ENCODE measurements around the gene TMEM252. TPM values are rescaled to one million over a fixed set of nuclear protein-coding genes. Genes with fewer than 3 reads are reported as not detected.

TMEM252 gene
- total RNA-seq, 2 experiments from 2014 or later, result not detected

DNA sequence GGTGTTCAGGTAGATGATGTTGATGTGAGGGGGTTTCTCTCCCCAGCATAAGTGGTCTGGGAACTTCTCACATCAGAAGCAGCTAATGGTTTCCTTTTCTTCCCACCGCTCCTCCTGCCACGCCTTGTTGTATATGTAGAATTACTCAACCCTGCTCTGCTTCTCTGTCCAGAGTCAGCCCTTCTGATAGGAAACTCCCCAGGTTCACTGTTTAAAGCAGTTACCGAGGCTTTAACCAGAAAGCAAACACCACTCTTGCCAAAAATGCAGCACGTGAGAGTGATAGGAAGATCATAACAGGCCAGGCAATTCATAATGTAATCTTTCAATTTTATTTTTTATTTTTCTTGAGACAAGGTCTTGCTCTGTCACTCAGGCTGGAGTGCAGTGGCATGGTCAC is 10.5 kb upstream of the TMEM252 start:
- no peaks in the 10 kb centered on the region for H3K9me3 Mint-ChIP-seq
- no peaks in the 10 kb centered on the region for H3K36me3 Mint-ChIP-seq
- H3K4me1 Mint-ChIP-seq, result peaks cover 6% of the 10 kb centered on the region
- no peak for DNase-seq
- H3K27ac Mint-ChIP-seq, result no peak overlapping the region
- peaks cover 21% of the 10 kb centered on the region for H3K27me3 Mint-ChIP-seq
- no peak overlapping the region for H3K4me3 Mint-ChIP-seq

DNA sequence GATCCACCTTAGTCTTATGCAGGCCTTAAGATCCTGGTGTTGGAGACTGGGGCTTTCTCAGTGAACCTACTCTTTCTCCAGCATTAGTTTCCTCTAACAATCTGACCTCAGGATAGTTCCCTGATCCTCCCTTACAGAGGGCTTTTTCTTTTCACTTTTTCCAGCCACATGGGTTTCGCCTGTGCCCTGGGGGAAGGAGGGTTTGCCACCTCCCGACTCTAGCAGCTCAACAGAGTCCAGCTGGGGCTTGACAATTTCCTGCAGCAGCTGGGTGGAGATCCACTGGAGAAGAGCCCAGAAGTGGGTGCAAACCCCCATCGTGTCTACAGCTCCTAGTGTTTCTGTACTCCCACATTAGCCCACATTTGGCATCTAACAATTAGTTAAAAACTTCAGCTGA is 7.6 kb upstream of the TMEM252 start:
- Mint-ChIP-seq H3K27ac (no peak overlapping the region), H3K4me3 (no peak overlapping the region), H3K4me1 (peaks cover 6% of the 10 kb centered on the region), H3K9me3 (no peaks in the 10 kb centered on the region), H3K27me3 (peaks cover 37% of the 10 kb centered on the region), H3K36me3 (no peaks in the 10 kb centered on the region)
- no peak for DNase-seq

DNA sequence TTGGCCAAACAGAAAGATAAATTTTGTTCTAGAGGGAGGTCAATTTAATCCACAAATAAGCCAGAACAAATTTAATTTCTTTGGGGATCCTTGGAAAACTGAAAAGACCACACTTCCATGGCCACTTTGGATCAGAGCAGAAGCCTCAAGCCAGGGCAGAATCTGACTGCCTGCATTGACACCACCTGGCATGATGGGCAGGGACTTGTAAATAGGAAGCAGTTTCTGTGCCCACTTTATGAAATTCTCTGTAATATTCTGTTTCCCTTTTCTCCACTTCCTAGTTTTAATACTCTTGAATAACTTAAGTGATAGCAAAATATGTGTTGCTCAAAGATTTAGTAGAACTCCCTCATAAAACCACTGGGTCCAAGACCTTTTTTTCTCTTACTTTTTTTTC is 6.7 kb upstream of the TMEM252 start:
- no peak for DNase-seq

DNA sequence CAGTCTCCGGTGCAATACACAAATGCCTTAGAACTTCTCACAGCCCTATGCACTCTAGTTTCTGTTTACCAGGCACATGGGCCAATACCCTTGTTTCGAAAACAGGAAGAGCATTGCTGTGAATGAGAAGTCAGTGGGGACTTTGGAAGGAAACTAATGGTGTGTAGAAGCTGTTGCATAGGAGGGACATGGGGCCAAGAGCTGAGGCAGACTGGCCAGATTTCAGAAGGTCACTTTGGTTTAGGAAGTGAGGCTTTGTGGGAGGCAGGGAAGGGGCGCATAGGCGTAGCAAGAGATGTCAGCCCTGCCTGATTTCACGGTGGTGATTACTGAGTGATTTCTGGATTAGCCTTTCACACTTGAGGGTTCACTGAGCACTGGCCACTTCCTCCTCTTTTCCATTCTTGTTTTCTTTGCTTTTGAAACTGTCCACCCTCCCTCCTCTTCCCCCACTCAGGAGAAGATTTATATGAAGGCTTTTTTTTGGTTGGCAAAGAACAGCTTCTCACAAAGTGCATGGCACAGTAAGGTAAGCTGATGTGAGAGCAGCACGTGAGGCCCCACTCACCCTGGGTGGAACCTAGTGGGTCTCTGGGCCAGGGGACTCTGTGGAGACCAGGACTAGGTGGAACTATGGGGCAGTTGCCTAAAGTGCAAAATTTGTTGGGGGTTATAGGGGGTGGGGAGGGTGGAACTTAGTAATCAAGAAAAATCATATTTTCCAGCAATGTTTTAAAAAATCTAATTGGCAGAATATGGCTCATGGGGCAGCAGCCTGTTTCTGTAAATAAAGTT is 6.1 kb upstream of the TMEM252 start:
- Mint-ChIP-seq H3K4me3 (no peak overlapping the region), H3K27ac (no peak overlapping the region), H3K4me1 (peaks cover 6% of the 10 kb centered on the region)

More for the DNA sequence above, 6.7 kb upstream of the TMEM252 start:
- Mint-ChIP-seq H3K9me3 (no peaks in the 10 kb centered on the region), H3K27me3 (peaks cover 40% of the 10 kb centered on the region), H3K4me3 (no peak overlapping the region), H3K27ac (no peak overlapping the region), H3K36me3 (no peaks in the 10 kb centered on the region), H3K4me1 (peaks cover 6% of the 10 kb centered on the region)

DNA sequence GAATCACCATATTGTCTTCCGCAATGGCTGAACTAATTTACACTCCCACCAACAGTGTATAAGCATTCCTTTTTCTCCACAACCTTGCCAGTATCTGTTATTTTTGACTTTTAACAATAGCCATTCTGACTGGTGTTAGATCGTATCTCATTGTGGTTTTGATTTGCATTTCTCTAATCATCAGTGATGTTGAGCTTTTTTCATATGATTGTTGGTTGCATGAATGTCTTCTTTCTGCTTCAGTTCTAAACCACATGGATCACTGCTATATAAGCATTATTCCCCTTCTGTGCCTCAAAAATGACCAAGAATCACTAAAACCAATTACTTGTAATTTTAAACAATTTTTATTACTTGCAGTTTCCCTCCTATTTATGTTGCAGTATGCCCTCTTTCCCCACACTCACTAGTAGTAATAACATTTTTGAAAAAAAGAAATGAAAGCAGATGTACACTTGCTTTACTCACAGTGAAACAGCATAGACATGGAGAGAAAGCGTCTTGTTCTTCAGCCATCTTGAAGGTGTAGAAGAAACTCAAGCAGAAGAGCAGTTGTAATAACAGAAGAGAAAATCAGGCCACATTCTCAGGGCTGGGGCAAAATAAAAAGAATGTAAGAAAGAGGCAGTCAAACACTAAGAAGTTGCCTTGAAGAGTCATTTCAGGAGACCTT is 4.5 kb upstream of the TMEM252 start:
- H3K27me3 Mint-ChIP-seq, result peaks cover 35% of the 10 kb centered on the region
- peaks cover 6% of the 10 kb centered on the region for H3K4me1 Mint-ChIP-seq
- H3K36me3 Mint-ChIP-seq, result no peaks in the 10 kb centered on the region
- no peaks in the 10 kb centered on the region for H3K9me3 Mint-ChIP-seq
- no peak overlapping the region for H3K27ac Mint-ChIP-seq
- no peak for DNase-seq
- H3K4me3 Mint-ChIP-seq, result no peak overlapping the region

More for the DNA sequence above, 6.1 kb upstream of the TMEM252 start:
- no peak for DNase-seq
- H3K27me3 Mint-ChIP-seq, result peaks cover 40% of the 10 kb centered on the region
- no peaks in the 10 kb centered on the region for H3K36me3 Mint-ChIP-seq
- H3K9me3 Mint-ChIP-seq, result no peaks in the 10 kb centered on the region

DNA sequence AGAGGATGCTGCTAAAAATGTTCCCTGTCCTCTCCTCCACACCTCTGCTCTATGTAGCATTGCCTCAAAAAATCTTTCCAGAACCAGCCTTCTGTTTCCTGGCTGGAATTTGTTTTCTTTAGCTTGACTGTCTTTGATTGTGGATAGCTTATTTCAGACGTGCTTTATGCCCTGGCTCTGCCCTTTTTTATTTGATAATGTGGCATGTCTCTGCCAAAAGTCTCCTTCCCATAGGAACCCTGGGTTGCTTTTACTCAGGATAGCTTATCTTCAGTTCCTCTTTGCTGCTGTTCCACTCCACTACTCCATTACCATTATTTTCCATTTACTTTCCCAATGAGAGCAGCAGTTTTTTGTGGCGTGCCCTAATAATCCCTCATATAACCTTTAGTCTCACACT is 885 bp upstream of the TMEM252 start:
- H3K4me1 Mint-ChIP-seq, result peaks cover 3% of the 10 kb centered on the region
- no peaks in the 10 kb centered on the region for H3K36me3 Mint-ChIP-seq
- H3K4me3 Mint-ChIP-seq, result no peak overlapping the region
- no peaks in the 10 kb centered on the region for H3K9me3 Mint-ChIP-seq
- DNase-seq, result no peak
- H3K27ac Mint-ChIP-seq, result no peak overlapping the region
- H3K27me3 Mint-ChIP-seq, result peaks cover 22% of the 10 kb centered on the region

DNA sequence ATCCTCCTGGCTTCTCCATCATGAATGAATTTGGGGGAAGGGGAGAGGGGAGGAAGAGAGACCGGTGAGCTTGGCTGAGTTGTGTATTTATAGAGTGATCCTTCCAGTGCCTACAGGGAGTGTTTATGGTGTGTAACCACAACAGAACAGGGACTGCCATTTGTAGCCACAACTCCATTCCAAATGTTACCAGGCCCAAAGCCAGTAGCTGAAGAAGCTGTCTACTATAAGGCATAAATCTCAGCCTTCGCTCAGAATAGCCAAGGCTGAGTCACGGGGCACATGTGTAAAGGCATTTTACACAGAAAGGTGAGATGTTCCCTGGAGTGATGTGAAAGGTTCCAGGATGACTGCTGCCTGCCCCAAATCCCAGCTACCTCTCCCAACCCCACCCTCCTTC is 2.5 kb downstream of the TMEM252 start:
- no peak for DNase-seq
- H3K27me3 Mint-ChIP-seq, result peaks cover 5% of the 10 kb centered on the region
- H3K9me3 Mint-ChIP-seq, result no peaks in the 10 kb centered on the region
- no peak overlapping the region for H3K27ac Mint-ChIP-seq
- H3K4me3 Mint-ChIP-seq, result no peak overlapping the region
- no peaks in the 10 kb centered on the region for H3K4me1 Mint-ChIP-seq
- H3K36me3 Mint-ChIP-seq, result no peaks in the 10 kb centered on the region

DNA sequence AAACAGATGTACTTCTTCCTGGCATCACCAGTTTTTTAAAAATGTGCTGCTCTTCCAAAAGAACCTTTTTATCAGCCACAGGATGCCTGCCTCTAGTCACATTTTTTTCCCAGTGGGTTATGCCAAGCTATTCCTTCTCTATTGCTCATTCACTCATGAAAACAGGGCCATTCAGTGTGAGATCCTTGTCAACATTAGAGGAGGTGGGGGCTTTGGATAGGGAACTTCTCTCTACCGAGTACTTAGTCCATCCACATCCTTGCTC is 3.1 kb downstream of the TMEM252 start:
- Mint-ChIP-seq H3K27ac (no peak overlapping the region), H3K4me3 (no peak overlapping the region), H3K27me3 (peaks cover 3% of the 10 kb centered on the region), H3K4me1 (no peaks in the 10 kb centered on the region), H3K36me3 (no peaks in the 10 kb centered on the region), H3K9me3 (no peaks in the 10 kb centered on the region)
- DNase-seq, result no peak

DNA sequence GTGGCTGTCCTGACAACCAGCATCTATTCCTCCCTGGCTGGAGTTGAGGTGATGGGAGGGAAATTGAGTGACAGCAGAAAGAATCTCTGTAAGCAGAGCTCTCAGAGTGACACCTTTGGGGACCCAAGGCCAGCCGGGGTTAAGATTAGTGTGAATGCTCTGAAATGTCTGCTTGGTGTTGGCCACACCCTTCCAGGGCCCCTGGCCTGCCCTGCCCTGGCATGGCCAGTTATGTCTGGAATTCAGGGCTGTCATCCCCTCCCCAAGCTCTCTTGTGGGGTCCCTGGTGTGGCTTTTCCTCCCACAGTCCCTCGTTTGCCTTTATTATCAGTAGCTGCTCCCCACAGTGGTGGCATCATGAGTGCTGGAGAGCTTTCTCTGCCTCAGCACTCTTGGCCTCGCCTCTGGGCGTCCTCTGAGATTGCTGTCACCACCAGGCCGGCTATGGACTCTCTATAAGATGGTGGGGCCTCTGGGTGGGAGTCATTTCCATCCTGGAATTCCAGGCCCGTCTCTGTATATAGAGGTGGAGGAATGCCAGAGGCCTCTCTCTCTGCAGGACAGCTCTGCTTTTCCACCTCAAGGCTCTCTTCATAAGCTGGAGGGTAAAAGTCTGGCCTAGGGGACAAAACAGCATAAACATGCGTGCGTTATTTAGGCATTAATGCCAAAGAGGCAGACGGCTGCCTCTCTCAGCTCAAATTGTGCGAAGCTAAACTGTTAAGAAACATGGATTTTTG is 3.6 kb downstream of the TMEM252 start:
- H3K27me3 Mint-ChIP-seq, result peaks cover 3% of the 10 kb centered on the region
- H3K4me1 Mint-ChIP-seq, result no peaks in the 10 kb centered on the region
- no peak for DNase-seq
- H3K27ac Mint-ChIP-seq, result no peak overlapping the region
- no peak overlapping the region for H3K4me3 Mint-ChIP-seq
- H3K36me3 Mint-ChIP-seq, result no peaks in the 10 kb centered on the region
- H3K9me3 Mint-ChIP-seq, result no peaks in the 10 kb centered on the region

DNA sequence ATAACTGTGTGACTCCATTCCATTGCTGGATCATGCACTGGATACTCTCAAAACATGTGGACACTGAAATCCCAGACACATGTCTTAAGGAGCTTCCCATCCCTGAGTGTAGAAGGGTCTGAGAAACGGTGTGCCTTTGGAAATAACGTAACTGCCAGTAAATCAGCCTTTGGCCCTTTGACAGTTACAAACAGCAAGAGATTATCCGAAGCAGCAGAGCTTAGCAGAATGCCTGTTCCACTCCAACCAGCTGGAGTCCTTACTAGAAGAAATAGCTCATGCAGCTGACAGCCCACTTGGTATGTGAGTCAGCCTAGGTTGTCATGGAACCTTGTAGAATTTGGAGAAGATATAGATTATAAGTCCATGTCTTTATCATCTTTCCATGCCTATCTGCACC is 7.0 kb downstream of the TMEM252 start:
- peaks cover 14% of the 10 kb centered on the region for H3K27me3 Mint-ChIP-seq
- no peaks in the 10 kb centered on the region for H3K36me3 Mint-ChIP-seq
- no peak for DNase-seq
- H3K9me3 Mint-ChIP-seq, result no peaks in the 10 kb centered on the region
- no peak overlapping the region for H3K4me3 Mint-ChIP-seq
- H3K4me1 Mint-ChIP-seq, result no peaks in the 10 kb centered on the region
- H3K27ac Mint-ChIP-seq, result no peak overlapping the region

DNA sequence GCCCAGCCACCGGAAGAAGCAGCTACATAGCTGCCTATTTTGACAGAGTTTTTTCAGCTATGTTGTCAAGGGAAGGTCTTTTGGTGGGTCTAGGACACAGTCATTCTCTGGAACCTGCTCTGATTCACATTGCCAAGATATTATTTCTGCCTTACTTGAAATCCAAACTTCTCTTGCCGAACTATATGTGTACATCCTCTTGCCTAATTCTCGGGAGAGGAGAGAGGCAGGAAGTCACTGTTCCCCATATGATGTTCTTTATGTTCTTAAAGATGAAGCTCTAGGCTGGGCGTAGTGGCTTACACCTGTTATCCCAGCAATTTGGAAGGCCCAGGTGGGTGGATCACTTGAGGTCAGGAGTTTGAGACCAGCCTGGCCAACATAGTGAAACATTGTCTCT is 8.6 kb downstream of the TMEM252 start:
- Mint-ChIP-seq H3K36me3 (no peaks in the 10 kb centered on the region), H3K4me1 (no peaks in the 10 kb centered on the region), H3K4me3 (no peak overlapping the region), H3K9me3 (no peaks in the 10 kb centered on the region), H3K27ac (no peak overlapping the region), H3K27me3 (peaks cover 11% of the 10 kb centered on the region)
- no peak for DNase-seq

DNA sequence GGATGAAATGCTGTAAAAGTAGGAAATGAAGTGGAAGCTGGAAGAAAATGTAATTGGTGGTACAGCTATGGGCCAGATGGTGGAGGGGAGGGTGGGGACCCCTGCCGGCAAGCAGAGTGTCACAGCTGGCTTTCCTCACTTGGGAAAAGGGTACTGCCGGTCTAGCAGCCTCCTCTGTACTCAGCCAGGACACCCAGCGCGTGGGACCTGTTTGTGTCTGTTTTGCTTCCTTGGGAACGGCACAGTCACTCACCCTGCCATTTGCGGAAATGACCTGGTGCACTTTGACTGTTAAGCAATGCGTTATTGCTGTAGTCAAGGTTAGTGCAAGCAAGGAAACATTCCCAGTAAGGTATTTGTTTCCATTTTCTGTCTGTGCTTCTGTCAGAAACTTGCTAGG is 10.1 kb downstream of the TMEM252 start:
- Mint-ChIP-seq H3K4me3 (no peak overlapping the region), H3K36me3 (no peaks in the 10 kb centered on the region), H3K27me3 (peaks cover 11% of the 10 kb centered on the region), H3K9me3 (no peaks in the 10 kb centered on the region), H3K4me1 (no peaks in the 10 kb centered on the region), H3K27ac (no peak overlapping the region)
- no peak for DNase-seq

DNA sequence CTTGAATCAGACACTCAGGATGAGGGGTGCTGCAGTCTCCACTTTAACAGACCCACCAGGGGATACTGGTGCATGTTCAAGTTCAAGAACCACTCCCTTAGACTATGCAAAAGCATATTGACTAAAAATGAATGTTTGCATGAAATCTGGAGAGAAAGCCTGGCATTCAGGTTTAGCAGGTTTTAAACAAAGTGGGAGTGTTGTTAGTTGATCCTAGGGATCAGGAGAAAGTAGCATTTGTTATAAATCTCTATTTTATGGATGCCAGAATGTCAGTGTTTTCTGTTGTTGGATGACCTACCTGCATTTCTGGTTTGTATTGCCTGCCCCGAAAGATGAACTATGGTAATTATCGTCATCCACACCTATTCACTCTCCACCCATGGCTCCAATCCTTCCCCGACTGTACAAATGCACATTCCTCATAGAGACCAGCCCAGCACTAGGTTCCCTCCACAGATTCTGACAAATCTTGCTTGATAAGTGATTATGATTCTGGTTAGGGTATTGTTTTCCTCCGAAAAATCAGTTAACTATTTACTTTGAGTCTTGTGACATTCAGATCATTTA is 17.2 kb downstream of the TMEM252 start:
- Mint-ChIP-seq H3K4me3 (no peak overlapping the region), H3K36me3 (no peaks in the 10 kb centered on the region), H3K27me3 (peaks cover 17% of the 10 kb centered on the region), H3K4me1 (no peaks in the 10 kb centered on the region), H3K9me3 (peaks cover 3% of the 10 kb centered on the region), H3K27ac (no peak overlapping the region)
- DNase-seq, result no peak

DNA sequence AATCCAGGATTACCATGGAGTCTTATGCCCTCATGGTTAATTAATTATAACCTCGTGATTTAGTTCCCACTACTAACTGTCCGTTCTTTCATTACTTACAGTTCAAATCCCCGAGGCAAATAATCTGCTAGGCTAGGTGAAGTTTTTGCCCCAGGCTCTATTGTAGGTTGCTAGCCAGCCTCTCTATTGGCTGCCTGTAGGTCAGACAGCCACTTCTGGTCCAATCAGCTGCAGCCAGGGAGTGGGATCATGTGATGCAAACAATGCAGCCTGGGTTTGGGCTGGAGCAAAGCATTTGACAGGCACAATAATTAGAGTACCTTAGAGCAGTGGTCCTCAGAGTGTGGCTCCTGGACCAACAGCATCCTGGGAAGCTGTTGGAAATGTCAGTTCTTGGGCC is 17.7 kb downstream of the TMEM252 start:
- Mint-ChIP-seq H3K27me3 (peaks cover 22% of the 10 kb centered on the region), H3K36me3 (no peaks in the 10 kb centered on the region), H3K27ac (no peak overlapping the region), H3K4me1 (no peaks in the 10 kb centered on the region), H3K9me3 (peaks cover 7% of the 10 kb centered on the region), H3K4me3 (no peak overlapping the region)
- no peak for DNase-seq

DNA sequence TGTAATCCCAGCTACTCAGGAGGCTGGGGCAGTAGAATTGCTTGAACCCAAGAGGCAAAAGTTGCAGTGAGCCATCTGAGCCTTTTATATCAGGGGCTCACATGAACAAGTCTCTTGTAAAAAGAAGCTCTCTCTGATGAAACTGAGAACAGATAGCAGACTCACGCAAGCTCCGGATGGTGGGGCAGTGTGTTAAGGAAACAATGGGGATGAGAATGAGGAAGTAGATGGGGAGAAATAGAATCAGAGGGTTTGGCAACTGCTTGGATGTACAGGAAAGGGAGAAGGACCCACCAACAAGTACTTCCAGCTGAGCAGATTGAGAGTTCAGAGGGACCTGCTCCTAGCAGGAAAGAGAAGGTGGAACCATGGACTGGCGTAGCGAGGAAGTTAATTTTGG is 18.6 kb downstream of the TMEM252 start:
- H3K4me3 Mint-ChIP-seq, result no peak overlapping the region
- H3K27me3 Mint-ChIP-seq, result peaks cover 28% of the 10 kb centered on the region
- no peaks in the 10 kb centered on the region for H3K36me3 Mint-ChIP-seq
- H3K27ac Mint-ChIP-seq, result no peak overlapping the region
- peaks cover 7% of the 10 kb centered on the region for H3K9me3 Mint-ChIP-seq
- DNase-seq, result no peak
- H3K4me1 Mint-ChIP-seq, result no peaks in the 10 kb centered on the region
